HEK293 (cell line): ENCODE data around the gene JPH3.

Experiments used
- CTCF ChIA-PET: fragments of 350-600 bp; formaldehyde crosslinking; extraction: SDS; loops from one replicate; lab custom pipeline; 2021; ENCODE audit warnings: antibody characterized with exemption; lab: Yijun Ruan, JAX
- POLR2A ChIA-PET: fragments of 300-600 bp; formaldehyde crosslinking; extraction: SDS; loops from one replicate; lab custom pipeline; 2020; ENCODE audit warnings: antibody characterized with exemption, inconsistent platforms; lab: Yijun Ruan, JAX
- H3K27ac ChIP-seq: fragments of 200-500 bp; sonication (Bioruptor generic); 2 replicates; pipeline ENCODE4 v1.5.1; 2014; ENCODE audit warnings: low read depth, low read length, control low read depth, inconsistent platforms; ENCODE audit errors: extremely low read depth
- H3K36me3 ChIP-seq, 2 experiments: fragments of 200-500 bp in 1 of 2; sonication (Bioruptor generic) in 1 of 2; 1 replicate in 1 of 2; 2 replicates in 1 of 2; pipeline ENCODE4 v1.5.1; 2014 to 2017; ENCODE audit warnings: inconsistent platforms in 2 of 2, low read length in 2 of 2; ENCODE audit not compliant: control insufficient read depth in 2 of 2, insufficient read depth in 1 of 2
- H3K4me1 ChIP-seq: fragments of 200-500 bp; sonication (Bioruptor generic); 2 replicates; pipeline ENCODE4 v1.5.1; 2014; ENCODE audit warnings: mild to moderate bottlenecking, low read length, inconsistent platforms; ENCODE audit not compliant: control insufficient read depth, insufficient read depth
- H3K4me3 ChIP-seq: 2 replicates; pipeline ENCODE4 v1.5.1; 2011; ENCODE audit warnings: low read depth, mild to moderate bottlenecking, control low read depth, low read length, moderate library complexity
- H3K9me3 ChIP-seq: fragments of 200-500 bp; sonication (Bioruptor generic); 2 replicates; pipeline ENCODE4 v1.5.1; 2014; ENCODE audit warnings: low read depth, low read length, inconsistent platforms; ENCODE audit not compliant: control insufficient read depth, insufficient read depth
- GFI1B ChIP-seq: fragments of 450-650 bp; formaldehyde crosslinking; IDR thresholded peaks from 2 replicates; pipeline ENCODE4 v1.5.1; 2016; ENCODE audit warnings: missing biosample characterization, missing genetic modification characterization
- IKZF3 ChIP-seq: fragments of 450-650 bp; IDR thresholded peaks from 2 replicates; pipeline ENCODE4 v1.5.0; 2018; ENCODE audit warnings: missing biosample characterization, mild to moderate bottlenecking, missing genetic modification characterization, moderate library complexity
- SCRT2 ChIP-seq: fragments of 450-650 bp; formaldehyde crosslinking; IDR thresholded peaks from 2 replicates; pipeline ENCODE4 v1.5.1; 2016; ENCODE audit warnings: missing biosample characterization, missing genetic modification characterization
- SETDB1 ChIP-seq: IDR thresholded peaks from one replicate; pipeline ENCODE4 v1.6.1; 2017; ENCODE audit warnings: mild to moderate bottlenecking, low read length, moderate library complexity, mixed read lengths; ENCODE audit not compliant: insufficient read length
- ZBTB17 ChIP-seq: fragments of 450-650 bp; formaldehyde crosslinking; IDR thresholded peaks from 2 replicates; pipeline ENCODE4 v1.5.1; 2016; ENCODE audit warnings: missing biosample characterization, missing genetic modification characterization
- ZBTB8A ChIP-seq: fragments of 450-650 bp; formaldehyde crosslinking; IDR thresholded peaks from 2 replicates; pipeline ENCODE4 v1.5.1; 2016; ENCODE audit warnings: missing biosample characterization, missing genetic modification characterization
- ZFP69B ChIP-seq: fragments of 450-650 bp; formaldehyde crosslinking; IDR thresholded peaks from 2 replicates; pipeline ENCODE4 v1.5.1; 2016; ENCODE audit warnings: missing biosample characterization, missing genetic modification characterization
- ZNF112 ChIP-seq: fragments of 450-650 bp; formaldehyde crosslinking; IDR thresholded peaks from 2 replicates; pipeline ENCODE4 v1.5.0; 2017; ENCODE audit warnings: missing biosample characterization, missing genetic modification characterization
- ZNF146 ChIP-seq: fragments of 450-650 bp; formaldehyde crosslinking; IDR thresholded peaks from 2 replicates; pipeline ENCODE4 v1.5.1; 2016; ENCODE audit warnings: missing biosample characterization, missing genetic modification characterization
- ZNF155 ChIP-seq: fragments of 450-650 bp; formaldehyde crosslinking; IDR thresholded peaks from 2 replicates; pipeline ENCODE4 v1.5.1; 2016; ENCODE audit warnings: missing biosample characterization, missing genetic modification characterization
- ZNF174 ChIP-seq: fragments of 450-650 bp; formaldehyde crosslinking; IDR thresholded peaks from 2 replicates; pipeline ENCODE4 v1.5.0; 2017; ENCODE audit warnings: missing biosample characterization, mild to moderate bottlenecking, missing genetic modification characterization
- ZNF202 ChIP-seq: fragments of 450-650 bp; formaldehyde crosslinking; IDR thresholded peaks from 2 replicates; pipeline ENCODE4 v1.5.1; 2016; ENCODE audit warnings: missing biosample characterization, missing genetic modification characterization, borderline replicate concordance
- ZNF214 ChIP-seq: fragments of 450-650 bp; formaldehyde crosslinking; IDR thresholded peaks from 2 replicates; pipeline ENCODE4 v1.5.1; 2017; ENCODE audit warnings: missing biosample characterization, mild to moderate bottlenecking, missing genetic modification characterization, borderline replicate concordance
- ZNF354C ChIP-seq: fragments of 450-650 bp; formaldehyde crosslinking; IDR thresholded peaks from 2 replicates; pipeline ENCODE4 v1.5.1; 2016; ENCODE audit warnings: missing biosample characterization, missing genetic modification characterization, low read depth, borderline replicate concordance
- ZNF366 ChIP-seq: fragments of 450-650 bp; formaldehyde crosslinking; conservative IDR thresholded peaks from 2 replicates; pipeline ENCODE4 v1.5.1; 2016; ENCODE audit warnings: missing biosample characterization, missing genetic modification characterization
- ZNF501 ChIP-seq: fragments of 450-650 bp; formaldehyde crosslinking; IDR thresholded peaks from 2 replicates; pipeline ENCODE4 v1.5.1; 2016; ENCODE audit warnings: missing biosample characterization, missing genetic modification characterization
- ZNF560 ChIP-seq: fragments of 450-650 bp; formaldehyde crosslinking; IDR thresholded peaks from 2 replicates; pipeline ENCODE4 v1.5.1; 2017; ENCODE audit warnings: missing biosample characterization, missing genetic modification characterization, borderline replicate concordance
- ZNF561 ChIP-seq: fragments of 450-650 bp; IDR thresholded peaks from 2 replicates; pipeline ENCODE4 v1.5.1; 2018; ENCODE audit warnings: missing biosample characterization, missing genetic modification characterization, borderline replicate concordance
- ZNF701 ChIP-seq: fragments of 450-650 bp; formaldehyde crosslinking; IDR thresholded peaks from 2 replicates; pipeline ENCODE4 v1.5.1; 2016; ENCODE audit warnings: missing biosample characterization, missing genetic modification characterization
- ZNF76 ChIP-seq: fragments of 450-650 bp; formaldehyde crosslinking; IDR thresholded peaks from 2 replicates; pipeline ENCODE4; 2016; ENCODE audit warnings: low read depth, missing biosample characterization, missing genetic modification characterization, borderline replicate concordance
- ZNF785 ChIP-seq: fragments of 450-650 bp; formaldehyde crosslinking; IDR thresholded peaks from 2 replicates; pipeline ENCODE4 v1.5.1; 2016; ENCODE audit warnings: missing biosample characterization, missing genetic modification characterization
- TF ChIP-seq, protein P1 (sequence below): fragments of 450-650 bp; formaldehyde crosslinking; IDR thresholded peaks from 2 replicates; pipeline ENCODE4 v1.5.0; 2017; ENCODE audit warnings: missing biosample characterization, missing genetic modification characterization, borderline replicate concordance
- TF ChIP-seq, protein P2 (sequence below): fragments of 450-650 bp; formaldehyde crosslinking; IDR thresholded peaks from 2 replicates; pipeline ENCODE4 v1.5.1; 2016; ENCODE audit warnings: missing biosample characterization, missing genetic modification characterization
- TF ChIP-seq, protein P3 (sequence below): fragments of 450-650 bp; formaldehyde crosslinking; IDR thresholded peaks from 2 replicates; pipeline ENCODE4 v1.5.1; 2016; ENCODE audit warnings: missing biosample characterization, missing genetic modification characterization
- TF ChIP-seq, protein P4 (sequence below): fragments of 450-650 bp; IDR thresholded peaks from 2 replicates; pipeline ENCODE4 v1.5.1; 2018; ENCODE audit warnings: missing biosample characterization, missing genetic modification characterization
- TF ChIP-seq, protein P5 (sequence below): fragments of 450-650 bp; formaldehyde crosslinking; IDR thresholded peaks from 2 replicates; pipeline ENCODE4 v1.5.1; 2016; ENCODE audit warnings: missing biosample characterization, missing genetic modification characterization, low read depth

JPH3 gene

DNA sequence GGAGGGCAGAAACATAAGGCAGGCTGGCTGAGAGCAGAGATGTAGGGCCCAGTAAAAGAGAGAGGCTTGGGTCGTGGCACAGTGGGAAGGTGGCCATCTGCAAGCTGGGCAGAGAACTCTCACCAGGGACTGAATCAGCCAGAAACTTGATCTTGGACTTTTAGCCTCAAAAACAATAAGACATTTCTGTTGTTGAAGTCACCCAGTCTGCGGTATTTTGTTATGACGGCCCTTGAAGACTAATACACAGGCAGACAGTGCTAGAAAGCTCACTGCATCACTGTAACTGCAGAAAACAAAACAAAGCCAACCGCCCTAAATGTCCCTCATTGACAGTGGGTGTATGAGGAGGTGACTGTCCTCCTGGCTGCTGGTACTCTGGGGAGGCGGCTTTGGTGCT, 3.9 kb upstream of the JPH3 start:
- TF ChIP-seq ZNF785 (tag by site-specific recombination) (no peak), ZNF366 (tag by site-specific recombination) (no peak), ZNF214 (tag by site-specific recombination) (no peak), SCRT2 (tag by site-specific recombination) (no peak), ZNF202 (tag by site-specific recombination) (no peak), SETDB1 (no peak)
- TF ChIP-seq, protein P1, sequence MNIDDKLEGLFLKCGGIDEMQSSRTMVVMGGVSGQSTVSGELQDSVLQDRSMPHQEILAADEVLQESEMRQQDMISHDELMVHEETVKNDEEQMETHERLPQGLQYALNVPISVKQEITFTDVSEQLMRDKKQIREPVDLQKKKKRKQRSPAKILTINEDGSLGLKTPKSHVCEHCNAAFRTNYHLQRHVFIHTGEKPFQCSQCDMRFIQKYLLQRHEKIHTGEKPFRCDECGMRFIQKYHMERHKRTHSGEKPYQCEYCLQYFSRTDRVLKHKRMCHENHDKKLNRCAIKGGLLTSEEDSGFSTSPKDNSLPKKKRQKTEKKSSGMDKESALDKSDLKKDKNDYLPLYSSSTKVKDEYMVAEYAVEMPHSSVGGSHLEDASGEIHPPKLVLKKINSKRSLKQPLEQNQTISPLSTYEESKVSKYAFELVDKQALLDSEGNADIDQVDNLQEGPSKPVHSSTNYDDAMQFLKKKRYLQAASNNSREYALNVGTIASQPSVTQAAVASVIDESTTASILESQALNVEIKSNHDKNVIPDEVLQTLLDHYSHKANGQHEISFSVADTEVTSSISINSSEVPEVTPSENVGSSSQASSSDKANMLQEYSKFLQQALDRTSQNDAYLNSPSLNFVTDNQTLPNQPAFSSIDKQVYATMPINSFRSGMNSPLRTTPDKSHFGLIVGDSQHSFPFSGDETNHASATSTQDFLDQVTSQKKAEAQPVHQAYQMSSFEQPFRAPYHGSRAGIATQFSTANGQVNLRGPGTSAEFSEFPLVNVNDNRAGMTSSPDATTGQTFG = no peak
- TF ChIP-seq, protein P2, sequence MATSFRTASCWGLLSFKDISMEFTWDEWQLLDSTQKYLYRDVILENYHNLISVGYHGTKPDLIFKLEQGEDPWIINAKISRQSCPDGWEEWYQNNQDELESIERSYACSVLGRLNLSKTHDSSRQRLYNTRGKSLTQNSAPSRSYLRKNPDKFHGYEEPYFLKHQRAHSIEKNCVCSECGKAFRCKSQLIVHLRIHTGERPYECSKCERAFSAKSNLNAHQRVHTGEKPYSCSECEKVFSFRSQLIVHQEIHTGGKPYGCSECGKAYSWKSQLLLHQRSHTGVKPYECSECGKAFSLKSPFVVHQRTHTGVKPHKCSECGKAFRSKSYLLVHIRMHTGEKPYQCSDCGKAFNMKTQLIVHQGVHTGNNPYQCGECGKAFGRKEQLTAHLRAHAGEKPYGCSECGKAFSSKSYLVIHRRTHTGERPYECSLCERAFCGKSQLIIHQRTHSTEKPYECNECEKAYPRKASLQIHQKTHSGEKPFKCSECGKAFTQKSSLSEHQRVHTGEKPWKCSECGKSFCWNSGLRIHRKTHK (tag by site-specific recombination) = no peak
- TF ChIP-seq, protein P3, sequence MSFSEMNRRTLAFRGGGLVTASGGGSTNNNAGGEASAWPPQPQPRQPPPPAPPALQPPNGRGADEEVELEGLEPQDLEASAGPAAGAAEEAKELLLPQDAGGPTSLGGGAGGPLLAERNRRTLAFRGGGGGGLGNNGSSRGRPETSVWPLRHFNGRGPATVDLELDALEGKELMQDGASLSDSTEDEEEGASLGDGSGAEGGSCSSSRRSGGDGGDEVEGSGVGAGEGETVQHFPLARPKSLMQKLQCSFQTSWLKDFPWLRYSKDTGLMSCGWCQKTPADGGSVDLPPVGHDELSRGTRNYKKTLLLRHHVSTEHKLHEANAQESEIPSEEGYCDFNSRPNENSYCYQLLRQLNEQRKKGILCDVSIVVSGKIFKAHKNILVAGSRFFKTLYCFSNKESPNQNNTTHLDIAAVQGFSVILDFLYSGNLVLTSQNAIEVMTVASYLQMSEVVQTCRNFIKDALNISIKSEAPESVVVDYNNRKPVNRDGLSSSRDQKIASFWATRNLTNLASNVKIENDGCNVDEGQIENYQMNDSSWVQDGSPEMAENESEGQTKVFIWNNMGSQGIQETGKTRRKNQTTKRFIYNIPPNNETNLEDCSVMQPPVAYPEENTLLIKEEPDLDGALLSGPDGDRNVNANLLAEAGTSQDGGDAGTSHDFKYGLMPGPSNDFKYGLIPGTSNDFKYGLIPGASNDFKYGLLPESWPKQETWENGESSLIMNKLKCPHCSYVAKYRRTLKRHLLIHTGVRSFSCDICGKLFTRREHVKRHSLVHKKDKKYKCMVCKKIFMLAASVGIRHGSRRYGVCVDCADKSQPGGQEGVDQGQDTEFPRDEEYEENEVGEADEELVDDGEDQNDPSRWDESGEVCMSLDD = no peak
- POLR2A ChIA-PET = no interaction called here
- CTCF ChIA-PET = interaction anchor here (0.6 to 1.3 kb wide), 4 partner anchors 38 to 851 kb away, joined by 3 to 6 read pairs (median 4); no protein-coding TSS in a partner anchor
- no peaks in the 10 kb centered on the region for H3K36me3 ChIP-seq
- no peak overlapping the region for H3K4me3 ChIP-seq
- H3K4me1 ChIP-seq = no peaks in the 10 kb centered on the region
- no peaks in the 10 kb centered on the region for H3K9me3 ChIP-seq
- H3K27ac ChIP-seq = no peak overlapping the region

DNA sequence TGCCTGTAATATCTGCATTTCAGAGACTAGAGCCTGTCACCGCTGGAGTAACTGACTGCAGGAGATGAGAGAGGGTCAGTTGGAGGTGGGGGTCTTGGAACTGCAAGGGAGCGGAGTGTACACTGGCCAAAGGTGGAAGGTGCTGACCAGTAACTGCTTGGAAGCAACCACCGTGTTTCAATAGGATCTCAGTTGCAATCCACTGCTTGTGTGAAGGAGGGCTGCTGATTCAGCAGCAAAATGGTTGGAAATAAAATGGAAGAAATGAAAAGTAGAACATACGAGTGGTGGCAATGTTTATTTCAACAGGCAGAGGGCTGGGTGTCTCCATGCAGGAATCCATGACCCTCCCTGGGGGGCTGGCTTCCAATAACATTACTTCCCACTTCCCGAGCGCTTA, 2.1 kb upstream of the JPH3 start:
- Histone ChIP-seq H3K4me1 (no peaks in the 10 kb centered on the region), H3K9me3 (no peaks in the 10 kb centered on the region), H3K27ac (no peak overlapping the region), H3K4me3 (no peak overlapping the region), H3K36me3 (no peaks in the 10 kb centered on the region)
- CTCF ChIA-PET = interaction anchor here (1.0 to 1.2 kb wide), 2 partner anchors 11 to 36 kb away, joined by 3 to 4 read pairs; no protein-coding TSS in a partner anchor
- POLR2A ChIA-PET = no interaction called here
- no peak for TF ChIP-seq ZNF112
- TF ChIP-seq ZBTB8A (tag by site-specific recombination) = no peak
- no peak for TF ChIP-seq ZNF501 (tag by site-specific recombination)
- TF ChIP-seq ZNF354C (tag by site-specific recombination) = no peak
- no peak for TF ChIP-seq ZNF155 (tag by site-specific recombination)
- TF ChIP-seq IKZF3 = no peak
- no peak for TF ChIP-seq ZNF174 (tag by site-specific recombination)
- TF ChIP-seq ZBTB17 = no peak
- no peak for TF ChIP-seq GFI1B (tag by site-specific recombination)
- TF ChIP-seq, protein P4, sequence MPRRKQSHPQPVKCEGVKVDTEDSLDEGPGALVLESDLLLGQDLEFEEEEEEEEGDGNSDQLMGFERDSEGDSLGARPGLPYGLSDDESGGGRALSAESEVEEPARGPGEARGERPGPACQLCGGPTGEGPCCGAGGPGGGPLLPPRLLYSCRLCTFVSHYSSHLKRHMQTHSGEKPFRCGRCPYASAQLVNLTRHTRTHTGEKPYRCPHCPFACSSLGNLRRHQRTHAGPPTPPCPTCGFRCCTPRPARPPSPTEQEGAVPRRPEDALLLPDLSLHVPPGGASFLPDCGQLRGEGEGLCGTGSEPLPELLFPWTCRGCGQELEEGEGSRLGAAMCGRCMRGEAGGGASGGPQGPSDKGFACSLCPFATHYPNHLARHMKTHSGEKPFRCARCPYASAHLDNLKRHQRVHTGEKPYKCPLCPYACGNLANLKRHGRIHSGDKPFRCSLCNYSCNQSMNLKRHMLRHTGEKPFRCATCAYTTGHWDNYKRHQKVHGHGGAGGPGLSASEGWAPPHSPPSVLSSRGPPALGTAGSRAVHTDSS (tag by site-specific recombination) = no peak
- no peak for TF ChIP-seq ZNF76 (tag by site-specific recombination)
- TF ChIP-seq, protein P5, sequence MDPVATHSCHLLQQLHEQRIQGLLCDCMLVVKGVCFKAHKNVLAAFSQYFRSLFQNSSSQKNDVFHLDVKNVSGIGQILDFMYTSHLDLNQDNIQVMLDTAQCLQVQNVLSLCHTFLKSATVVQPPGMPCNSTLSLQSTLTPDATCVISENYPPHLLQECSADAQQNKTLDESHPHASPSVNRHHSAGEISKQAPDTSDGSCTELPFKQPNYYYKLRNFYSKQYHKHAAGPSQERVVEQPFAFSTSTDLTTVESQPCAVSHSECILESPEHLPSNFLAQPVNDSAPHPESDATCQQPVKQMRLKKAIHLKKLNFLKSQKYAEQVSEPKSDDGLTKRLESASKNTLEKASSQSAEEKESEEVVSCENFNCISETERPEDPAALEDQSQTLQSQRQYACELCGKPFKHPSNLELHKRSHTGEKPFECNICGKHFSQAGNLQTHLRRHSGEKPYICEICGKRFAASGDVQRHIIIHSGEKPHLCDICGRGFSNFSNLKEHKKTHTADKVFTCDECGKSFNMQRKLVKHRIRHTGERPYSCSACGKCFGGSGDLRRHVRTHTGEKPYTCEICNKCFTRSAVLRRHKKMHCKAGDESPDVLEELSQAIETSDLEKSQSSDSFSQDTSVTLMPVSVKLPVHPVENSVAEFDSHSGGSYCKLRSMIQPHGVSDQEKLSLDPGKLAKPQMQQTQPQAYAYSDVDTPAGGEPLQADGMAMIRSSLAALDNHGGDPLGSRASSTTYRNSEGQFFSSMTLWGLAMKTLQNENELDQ (tag by site-specific recombination) = no peak
- no peak for TF ChIP-seq ZFP69B (tag by site-specific recombination)
- no peak for TF ChIP-seq ZNF146 (tag by site-specific recombination)
- no peak for TF ChIP-seq ZNF560 (tag by site-specific recombination)
- TF ChIP-seq ZNF561 = no peak
- no peak for TF ChIP-seq ZNF701
